Body of pancreas (tissue), 4 donors: ENCODE results near the gene STPG3.

Experiments used
- POLR2A ChIP-seq, 3 donors: fragments of 450-650 bp; IDR thresholded peaks; one replicate each; pipeline ENCODE4 v1.6.1; 2016; ENCODE audit warnings: antibody characterized with exemption in 3 of 3, mild to moderate bottlenecking in 2 of 3
- TF ChIP-seq, protein P1 (sequence below), 7 experiments: fragments of 450-650 bp in 4 of 7; fragments of 200-600 bp in 3 of 7; sonication (generic) in 3 of 7; IDR thresholded peaks; one replicate each; pipeline ENCODE4 v1.5.1; 2016 to 2019; ENCODE audit warnings: antibody characterized with exemption in 7 of 7

DNA sequence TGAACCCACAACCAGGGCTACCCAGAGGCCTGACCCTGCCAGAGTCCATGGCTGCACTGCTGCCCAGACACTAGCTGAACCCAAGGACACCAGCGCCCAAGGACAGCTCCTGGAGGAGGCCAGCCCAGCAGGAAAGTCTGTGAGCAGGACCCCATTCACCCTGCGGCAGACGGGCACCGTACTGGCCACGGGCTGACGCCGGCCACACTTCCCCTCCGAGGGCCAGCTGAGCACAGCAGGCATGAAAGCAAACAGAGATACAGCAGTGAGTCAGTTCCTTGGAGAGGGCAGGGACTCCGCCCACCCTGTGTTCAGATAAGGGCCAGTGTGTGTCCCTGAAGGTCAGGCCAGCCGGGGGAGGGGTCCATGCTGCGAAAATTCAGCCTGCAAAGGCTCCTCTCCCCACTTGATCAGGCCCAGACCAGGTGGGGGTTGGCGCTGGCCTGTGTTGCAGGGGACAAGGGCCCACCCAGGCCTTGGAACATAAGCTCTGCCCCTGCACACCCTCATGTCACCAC lies 32.3 kb upstream of the STPG3 start:
- TF ChIP-seq, protein P1, sequence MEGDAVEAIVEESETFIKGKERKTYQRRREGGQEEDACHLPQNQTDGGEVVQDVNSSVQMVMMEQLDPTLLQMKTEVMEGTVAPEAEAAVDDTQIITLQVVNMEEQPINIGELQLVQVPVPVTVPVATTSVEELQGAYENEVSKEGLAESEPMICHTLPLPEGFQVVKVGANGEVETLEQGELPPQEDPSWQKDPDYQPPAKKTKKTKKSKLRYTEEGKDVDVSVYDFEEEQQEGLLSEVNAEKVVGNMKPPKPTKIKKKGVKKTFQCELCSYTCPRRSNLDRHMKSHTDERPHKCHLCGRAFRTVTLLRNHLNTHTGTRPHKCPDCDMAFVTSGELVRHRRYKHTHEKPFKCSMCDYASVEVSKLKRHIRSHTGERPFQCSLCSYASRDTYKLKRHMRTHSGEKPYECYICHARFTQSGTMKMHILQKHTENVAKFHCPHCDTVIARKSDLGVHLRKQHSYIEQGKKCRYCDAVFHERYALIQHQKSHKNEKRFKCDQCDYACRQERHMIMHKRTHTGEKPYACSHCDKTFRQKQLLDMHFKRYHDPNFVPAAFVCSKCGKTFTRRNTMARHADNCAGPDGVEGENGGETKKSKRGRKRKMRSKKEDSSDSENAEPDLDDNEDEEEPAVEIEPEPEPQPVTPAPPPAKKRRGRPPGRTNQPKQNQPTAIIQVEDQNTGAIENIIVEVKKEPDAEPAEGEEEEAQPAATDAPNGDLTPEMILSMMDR (IDR thresholded peaks at IDR 0.05) = no peak
- TF ChIP-seq POLR2A (IDR thresholded peaks at IDR 0.05) = peak; percentile 71 to 79 (median 77)
